ENCODE measurements around the gene BNC2. TPM values are rescaled to one million over a fixed set of nuclear protein-coding genes. Genes with fewer than 3 reads are reported as not detected.

The BNC2 gene
- total and polyA plus RNA-seq, 7 donors, result 0.23 to 205 (median 117) TPM

- whole genome bisulfite sequencing, 2 donors, result 87 to 93% methylated on average over 19 of the region's 19 CpGs
- peaks cover 0 to 8% (median 4%) of the 10 kb centered on the region in 4 donors for H3K4me1 ChIP-seq
- no peak for TF ChIP-seq POLR2A (IDR thresholded peaks at IDR 0.05)
- no peak for TF ChIP-seq EP300 (IDR thresholded peaks at IDR 0.05)
- TF ChIP-seq, protein P1, sequence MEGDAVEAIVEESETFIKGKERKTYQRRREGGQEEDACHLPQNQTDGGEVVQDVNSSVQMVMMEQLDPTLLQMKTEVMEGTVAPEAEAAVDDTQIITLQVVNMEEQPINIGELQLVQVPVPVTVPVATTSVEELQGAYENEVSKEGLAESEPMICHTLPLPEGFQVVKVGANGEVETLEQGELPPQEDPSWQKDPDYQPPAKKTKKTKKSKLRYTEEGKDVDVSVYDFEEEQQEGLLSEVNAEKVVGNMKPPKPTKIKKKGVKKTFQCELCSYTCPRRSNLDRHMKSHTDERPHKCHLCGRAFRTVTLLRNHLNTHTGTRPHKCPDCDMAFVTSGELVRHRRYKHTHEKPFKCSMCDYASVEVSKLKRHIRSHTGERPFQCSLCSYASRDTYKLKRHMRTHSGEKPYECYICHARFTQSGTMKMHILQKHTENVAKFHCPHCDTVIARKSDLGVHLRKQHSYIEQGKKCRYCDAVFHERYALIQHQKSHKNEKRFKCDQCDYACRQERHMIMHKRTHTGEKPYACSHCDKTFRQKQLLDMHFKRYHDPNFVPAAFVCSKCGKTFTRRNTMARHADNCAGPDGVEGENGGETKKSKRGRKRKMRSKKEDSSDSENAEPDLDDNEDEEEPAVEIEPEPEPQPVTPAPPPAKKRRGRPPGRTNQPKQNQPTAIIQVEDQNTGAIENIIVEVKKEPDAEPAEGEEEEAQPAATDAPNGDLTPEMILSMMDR (IDR thresholded peaks at IDR 0.05), result no peak
- TF ChIP-seq POLR2AphosphoS5 (IDR thresholded peaks at IDR 0.05), result no peak
- no peak overlapping the region for H3K27ac ChIP-seq
- peaks cover 0 to 3% (median 0%) of the 10 kb centered on the region in 3 donors for H3K27me3 ChIP-seq
- intact Hi-C loops (cut with DNase I), result no loop called here
- H3K9me3 ChIP-seq, result no peaks in the 10 kb centered on the region
- no peaks in the 10 kb centered on the region for H3K36me3 ChIP-seq
- DNase-seq, result no peak
- H3K4me3 ChIP-seq, result no peak overlapping the region
Measured at GRCh38 chr9:16877256-16877655, 6.8 kb upstream of the BNC2 start.

DNA sequence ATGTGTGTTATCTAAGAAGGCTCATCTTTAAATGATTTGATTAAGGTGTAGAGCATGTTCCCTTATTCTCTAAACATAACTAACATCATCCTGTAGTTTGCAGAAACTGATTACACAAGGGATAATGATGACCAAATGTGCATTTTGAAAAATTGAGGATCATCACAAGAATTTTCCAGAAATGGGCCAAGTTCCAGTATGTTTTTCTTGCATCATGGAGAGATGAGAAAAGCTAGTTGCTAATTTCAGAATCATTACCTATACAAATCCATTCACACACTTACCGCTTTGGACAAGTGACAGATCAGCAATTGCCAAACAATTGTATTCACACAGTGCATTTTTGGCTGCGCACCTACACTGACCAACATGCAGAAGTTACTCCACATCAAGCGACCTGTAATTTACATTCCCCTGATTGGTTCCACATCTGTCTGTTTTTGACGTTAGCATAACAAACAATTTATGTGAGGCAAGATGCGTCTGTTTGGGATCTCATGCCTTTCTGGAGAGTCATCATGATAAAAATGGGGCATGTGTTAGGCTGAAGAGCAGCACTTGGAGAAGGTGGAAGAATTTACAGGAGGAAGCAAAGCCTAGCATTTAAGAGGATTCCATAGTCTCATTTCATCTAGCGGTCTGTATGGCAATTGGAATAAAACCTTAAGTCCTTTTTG, 2.8 kb upstream of the BNC2 start:
- peaks cover 0 to 11% (median 5%) of the 10 kb centered on the region in 4 donors for H3K4me1 ChIP-seq
- H3K36me3 ChIP-seq, result no peaks in the 10 kb centered on the region
- intact Hi-C loops (cut with DNase I), result loop anchor here (5.0 kb wide), 3 partner anchors 114 to 721 kb away; no protein-coding TSS in a partner anchor
- TF ChIP-seq POLR2AphosphoS5 (IDR thresholded peaks at IDR 0.05) (no peak), EP300 (IDR thresholded peaks at IDR 0.05) (no peak), POLR2A (IDR thresholded peaks at IDR 0.05) (no peak)
- TF ChIP-seq, protein P1 (IDR thresholded peaks at IDR 0.05), result no peak
- H3K27ac ChIP-seq, result peak overlapping the region in 1 of 4 donors; percentile 98
- no peak for DNase-seq
- H3K27me3 ChIP-seq, result peaks cover 0 to 3% (median 0%) of the 10 kb centered on the region in 3 donors
- WGBS, 2 donors, result 87 to 90% methylated on average over 6 of the region's 6 CpGs
- no peaks in the 10 kb centered on the region for H3K9me3 ChIP-seq
- no peak overlapping the region for H3K4me3 ChIP-seq

DNA sequence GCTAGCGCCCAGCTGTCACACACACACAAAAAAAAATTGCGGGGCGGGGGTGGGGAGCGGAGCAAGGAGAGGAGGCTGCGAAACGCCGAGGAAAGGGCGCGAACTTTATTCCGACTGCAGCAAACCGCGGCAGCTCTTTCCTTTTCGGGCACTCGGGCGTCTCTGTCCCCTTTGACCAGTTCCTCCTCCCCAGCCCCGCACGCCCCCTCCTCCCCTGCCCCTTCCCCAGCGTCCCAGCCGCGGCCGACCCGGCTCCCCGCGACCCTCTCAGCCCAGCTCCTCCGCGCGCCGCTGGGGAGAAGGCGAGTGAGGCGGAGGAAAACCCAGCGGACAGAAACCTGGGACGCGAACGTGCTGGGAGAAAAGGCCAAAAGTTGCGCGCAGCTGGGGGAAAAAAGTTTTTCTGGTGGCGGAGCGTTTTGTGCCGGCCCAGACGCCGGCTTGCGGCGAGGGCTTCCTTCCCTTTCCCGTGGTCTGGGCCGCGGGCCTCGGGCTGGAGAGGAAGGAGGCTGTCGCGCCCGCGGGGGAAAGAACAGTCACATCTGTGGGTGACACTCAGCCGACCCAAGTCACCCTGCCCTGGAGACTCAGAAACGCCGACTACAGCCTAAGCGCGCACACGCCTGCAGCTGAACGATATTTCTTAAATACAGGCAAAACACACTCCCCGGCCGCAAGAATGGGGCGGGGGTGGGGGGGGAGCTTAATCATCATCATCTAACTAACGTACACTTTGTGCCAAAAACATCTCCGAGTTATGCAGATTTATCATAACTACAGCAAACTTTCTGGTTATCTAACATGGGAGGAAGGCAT, 1.1 kb upstream of the BNC2 start:
- intact Hi-C loops (cut with DNase I), result loop anchor here (2.0 to 5.0 kb wide), 4 partner anchors 116 to 719 kb away; no protein-coding TSS in a partner anchor
- TF ChIP-seq POLR2AphosphoS5 (IDR thresholded peaks at IDR 0.05), result peak in 2 of 4 donors; percentile 21 to 51
- TF ChIP-seq, protein P1 (IDR thresholded peaks at IDR 0.05), result no peak
- Histone ChIP-seq H3K27me3 (no peaks in the 10 kb centered on the region), H3K9me3 (no peaks in the 10 kb centered on the region), H3K4me3 (peak overlapping the region; percentile 54 to 91 (median 84)), H3K4me1 (peaks cover 0 to 20% (median 5%) of the 10 kb centered on the region in 4 donors), H3K36me3 (no peaks in the 10 kb centered on the region), H3K27ac (peak overlapping the region; percentile 88 to 98 (median 95))
- 0 to 1% methylated on average over 61 to 63 of the region's 63 CpGs for WGBS, 2 donors
- peak; percentile 86 for DNase-seq

DNA sequence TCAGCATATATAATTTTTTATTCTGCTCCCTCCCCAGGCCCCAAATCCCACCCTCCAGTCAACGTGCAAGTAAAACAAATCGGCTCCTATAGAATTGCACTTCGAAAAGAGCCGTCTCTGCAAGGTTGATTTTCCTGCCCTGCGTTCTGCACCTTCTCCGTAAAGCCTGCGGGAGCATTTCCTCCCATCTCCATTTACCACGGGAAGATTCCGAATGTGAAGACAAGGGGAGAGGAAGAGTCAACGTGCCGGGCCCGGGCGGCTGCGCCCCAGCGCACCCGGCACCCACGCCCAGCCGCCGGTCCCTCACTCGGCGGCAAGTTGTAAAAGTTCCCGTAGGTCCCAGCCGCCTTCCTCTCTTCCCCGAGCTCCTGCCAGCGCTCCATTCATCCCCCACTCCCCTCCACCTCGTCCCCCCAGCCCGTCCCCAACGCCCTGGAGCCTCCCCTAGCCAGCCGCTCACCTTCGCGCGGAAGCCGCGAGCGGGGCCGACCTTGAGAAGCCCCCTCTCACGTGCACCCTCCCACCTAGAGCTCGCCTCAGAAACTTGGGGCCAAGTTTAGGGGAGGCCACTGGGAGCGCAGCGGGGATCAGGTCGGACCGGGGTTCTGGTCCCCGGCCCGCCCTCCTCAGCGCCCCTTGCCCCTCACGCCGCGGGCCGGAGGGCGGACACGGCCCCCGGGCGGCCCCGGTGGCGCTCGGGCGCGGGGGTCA, 431 bp downstream of the BNC2 start:
- H3K4me3 ChIP-seq, result peak overlapping the region; percentile 54 to 91 (median 84)
- TF ChIP-seq, protein P1 (IDR thresholded peaks at IDR 0.05), result no peak
- TF ChIP-seq EP300 (IDR thresholded peaks at IDR 0.05) (no peak), POLR2A (IDR thresholded peaks at IDR 0.05) (no peak), POLR2AphosphoS5 (IDR thresholded peaks at IDR 0.05) (no peak)
- 1% methylated on average over 58 of the region's 58 CpGs for WGBS, 2 donors
- H3K27ac ChIP-seq, result peak overlapping the region; percentile 88 to 98 (median 95)
- peak; percentile 72 for DNase-seq
- intact Hi-C loops (cut with DNase I), result loop anchor here (2.0 to 10.0 kb wide), 7 partner anchors 43 to 718 kb away; no protein-coding TSS in a partner anchor
- no peaks in the 10 kb centered on the region for H3K27me3 ChIP-seq
- H3K9me3 ChIP-seq, result no peaks in the 10 kb centered on the region
- H3K4me1 ChIP-seq, result peaks cover 0 to 35% (median 14%) of the 10 kb centered on the region in 4 donors
- no peaks in the 10 kb centered on the region for H3K36me3 ChIP-seq
